ENCODE results near the gene AAR2.

The AAR2 gene, protein sequence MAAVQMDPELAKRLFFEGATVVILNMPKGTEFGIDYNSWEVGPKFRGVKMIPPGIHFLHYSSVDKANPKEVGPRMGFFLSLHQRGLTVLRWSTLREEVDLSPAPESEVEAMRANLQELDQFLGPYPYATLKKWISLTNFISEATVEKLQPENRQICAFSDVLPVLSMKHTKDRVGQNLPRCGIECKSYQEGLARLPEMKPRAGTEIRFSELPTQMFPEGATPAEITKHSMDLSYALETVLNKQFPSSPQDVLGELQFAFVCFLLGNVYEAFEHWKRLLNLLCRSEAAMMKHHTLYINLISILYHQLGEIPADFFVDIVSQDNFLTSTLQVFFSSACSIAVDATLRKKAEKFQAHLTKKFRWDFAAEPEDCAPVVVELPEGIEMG

GRCh38 chr20:36235892-36236785, at the start of gene AAR2:
Gene AAR2, plus strand, starts transcription at chr20:36236478. Its CDS starts 3,391 bp downstream, at chr20:36239869.
- DNase-seq, result peak; percentile 83

DNA sequence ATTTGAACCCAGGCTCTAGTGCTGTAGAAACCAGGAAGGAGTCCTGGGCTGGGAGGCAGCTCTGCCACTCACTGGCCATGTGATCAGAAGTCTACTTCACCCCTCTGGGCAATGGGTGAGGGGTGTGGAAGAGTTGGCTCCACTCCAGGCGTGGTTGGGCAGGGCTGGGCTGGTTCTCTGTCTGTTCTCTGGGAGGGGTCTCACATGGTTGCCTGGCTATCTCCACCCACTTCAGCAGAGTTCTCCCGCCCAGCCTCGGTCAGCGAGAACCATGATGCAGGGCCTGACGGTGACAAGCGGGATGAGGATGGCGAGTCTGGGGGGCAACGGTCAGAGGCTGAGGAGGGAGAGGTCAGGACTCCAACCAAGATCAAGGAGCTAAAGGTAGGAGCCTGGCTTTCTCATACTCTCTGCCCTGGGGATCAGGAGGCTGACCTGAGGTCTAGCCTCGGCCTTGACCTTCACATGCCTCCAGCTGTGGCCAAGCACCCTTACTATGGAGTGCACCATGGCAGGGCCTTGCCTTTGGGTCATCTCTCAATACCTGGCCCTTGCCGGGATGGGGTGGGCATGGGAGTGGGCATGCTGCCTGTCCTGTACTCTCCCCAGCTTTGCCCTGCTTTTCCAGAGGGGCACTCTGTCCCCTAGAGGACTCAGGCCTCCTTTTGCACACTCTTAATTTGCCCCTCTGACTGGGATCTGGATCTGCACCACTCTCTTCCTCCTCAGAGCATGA, 42.1 kb upstream of the AAR2 start:
- DNase-seq, result no peak

DNA sequence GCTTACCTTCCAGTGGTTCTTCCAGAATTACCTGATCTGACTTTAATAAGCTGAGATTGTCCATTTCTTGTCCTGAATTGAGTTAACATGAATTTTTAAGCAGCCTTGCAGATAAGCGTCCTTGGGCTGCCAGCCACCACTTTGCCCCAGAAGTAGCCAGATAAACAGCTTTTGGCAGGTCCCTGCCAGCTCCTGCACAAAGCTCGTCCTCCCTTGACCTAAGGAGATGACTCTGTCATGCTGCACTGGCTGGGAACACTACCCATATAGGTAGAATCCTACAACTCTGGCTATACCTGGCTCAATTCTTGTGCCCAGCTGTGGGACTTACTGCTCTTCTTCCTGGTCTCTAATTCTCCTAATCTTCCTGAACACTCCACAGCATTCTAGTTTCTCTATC, 39.6 kb upstream of the AAR2 start:
- DNase-seq, result no peak

GRCh38 chr20:36197271-36197670, 39.0 kb upstream of the AAR2 start:
- DNase-seq, result no peak

GRCh38 chr20:36199345-36200257, 36.7 kb upstream of the AAR2 start:
- peak; percentile 69 for DNase-seq

DNA sequence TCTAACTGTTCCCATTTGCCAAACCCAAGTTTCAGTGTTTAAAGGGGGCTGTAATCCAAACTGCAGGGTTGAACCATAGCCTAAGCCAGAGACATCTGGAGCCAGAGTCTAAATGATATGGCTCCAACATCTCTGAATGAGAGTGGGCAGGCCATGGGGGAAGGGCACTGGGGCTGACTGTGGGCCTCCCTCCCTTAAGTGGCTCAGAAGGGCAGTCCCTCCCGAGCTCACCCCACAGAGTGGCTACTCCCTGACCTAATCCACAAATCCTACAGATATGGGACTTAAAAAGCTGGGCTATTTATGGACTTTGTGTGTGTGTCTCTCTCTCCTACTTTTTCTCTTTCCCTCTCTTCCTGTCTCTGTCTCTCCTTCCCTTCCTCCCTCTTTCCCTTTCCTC, 35.8 kb upstream of the AAR2 start:
- no peak for DNase-seq

DNA sequence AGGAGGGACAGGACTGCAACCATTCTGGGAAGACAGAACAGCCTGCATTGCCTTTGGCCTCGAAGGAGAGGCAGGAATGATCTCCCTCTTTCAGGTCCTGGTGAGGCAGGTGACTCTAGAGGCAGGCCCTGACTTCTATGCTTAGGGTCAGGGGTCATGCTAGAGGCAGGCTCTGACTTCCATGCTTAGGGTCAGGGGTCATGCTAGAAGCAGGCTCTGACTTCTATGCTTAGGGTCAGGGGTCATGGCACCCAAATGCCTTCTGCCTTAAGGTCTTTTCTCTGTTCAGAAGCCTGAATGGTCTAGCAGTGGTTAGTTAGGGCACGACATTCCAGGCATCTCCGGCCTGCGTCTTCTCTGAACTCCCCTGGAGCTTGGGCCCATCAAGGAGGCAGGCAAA, 35.1 kb upstream of the AAR2 start:
- DNase-seq, result no peak

DNA sequence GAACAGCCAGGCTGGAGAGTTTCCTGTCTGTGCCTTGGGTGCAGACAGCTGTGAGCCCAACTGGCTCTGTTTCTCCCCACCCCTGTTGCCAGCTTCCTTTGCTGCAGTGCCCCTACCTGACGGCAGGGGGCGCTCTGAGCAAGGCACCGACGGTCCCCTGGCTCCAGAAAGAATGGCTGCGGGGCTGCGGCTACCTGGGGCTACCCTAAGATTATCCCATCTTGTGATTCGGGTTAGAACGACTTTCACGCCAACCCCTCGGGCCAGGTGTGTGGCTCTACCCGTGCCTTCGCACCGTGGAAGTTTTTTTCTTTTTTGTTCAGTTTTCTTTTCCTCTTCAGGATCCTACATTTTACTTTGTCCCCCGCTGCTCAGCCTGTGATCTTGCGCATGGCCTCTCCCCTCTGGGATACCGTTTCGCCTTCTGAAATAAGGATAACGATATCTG, 33.4 kb upstream of the AAR2 start:
- DNase-seq, result peak; percentile 52

- no peak for DNase-seq
Observed at GRCh38 chr20:36203861-36204260, 32.4 kb upstream of the AAR2 start.

DNA sequence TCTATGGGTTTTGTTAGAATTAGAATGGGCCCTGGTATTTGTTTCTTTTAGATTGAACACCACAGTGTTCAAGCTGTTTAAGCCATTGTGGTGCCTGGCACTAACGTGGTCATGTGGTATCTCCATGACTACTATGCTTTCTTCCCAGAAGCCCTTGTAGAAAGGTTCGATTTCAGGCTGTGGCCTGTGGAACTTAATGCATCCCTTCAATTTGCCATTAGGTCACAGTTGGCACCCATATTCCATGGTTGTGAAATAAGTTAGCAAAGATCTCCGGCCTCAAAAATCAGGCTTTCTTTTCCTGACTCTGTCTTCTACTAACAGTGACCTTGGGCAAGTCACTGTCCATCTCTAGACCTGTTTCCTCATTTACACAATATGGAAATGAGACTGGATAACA, 31.3 kb upstream of the AAR2 start:
- DNase-seq, result no peak

DNA sequence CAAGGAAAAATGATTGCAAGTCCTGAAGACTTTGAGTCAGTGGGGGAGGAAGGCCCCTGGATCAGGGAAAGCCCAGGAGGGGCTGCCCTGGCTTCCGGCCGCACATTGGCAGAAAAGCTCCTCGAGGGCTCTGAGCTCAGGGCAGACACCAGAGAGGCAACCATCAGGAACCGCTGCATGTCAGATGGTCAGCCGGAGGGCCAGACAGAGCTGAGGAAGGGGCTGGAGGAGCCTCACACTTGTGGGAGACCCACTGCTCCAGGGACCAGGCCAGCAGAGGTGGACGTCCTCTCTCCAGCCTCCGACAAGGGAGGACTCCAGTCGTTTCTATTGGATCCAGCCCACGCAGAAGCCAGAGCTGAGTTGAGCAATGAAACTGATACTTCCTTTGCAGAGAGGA, 30.2 kb upstream of the AAR2 start:
- DNase-seq, result no peak

DNA sequence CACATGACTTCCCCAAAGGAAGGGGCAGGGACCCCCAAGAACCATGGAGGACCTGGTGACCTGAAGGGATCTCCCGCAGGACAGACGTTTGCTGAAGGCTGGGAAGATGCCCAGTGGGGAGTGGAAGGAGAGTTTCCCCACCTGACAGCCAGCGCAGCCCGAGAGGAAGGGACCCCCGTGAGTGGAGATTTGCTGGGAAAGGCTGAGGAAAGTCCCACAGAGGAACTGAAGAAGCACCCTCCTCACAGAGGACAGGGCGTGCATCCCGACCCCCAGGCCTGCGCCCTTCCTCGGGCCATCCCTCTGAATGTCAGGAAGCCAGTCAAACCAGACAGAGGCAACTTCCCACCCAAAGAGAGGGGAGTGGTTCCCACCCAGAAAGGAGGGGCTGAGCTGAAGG, 29.6 kb upstream of the AAR2 start:
- no peak for DNase-seq

- DNase-seq, result no peak
Observed at GRCh38 chr20:36207602-36208001, 28.7 kb upstream of the AAR2 start.

DNA sequence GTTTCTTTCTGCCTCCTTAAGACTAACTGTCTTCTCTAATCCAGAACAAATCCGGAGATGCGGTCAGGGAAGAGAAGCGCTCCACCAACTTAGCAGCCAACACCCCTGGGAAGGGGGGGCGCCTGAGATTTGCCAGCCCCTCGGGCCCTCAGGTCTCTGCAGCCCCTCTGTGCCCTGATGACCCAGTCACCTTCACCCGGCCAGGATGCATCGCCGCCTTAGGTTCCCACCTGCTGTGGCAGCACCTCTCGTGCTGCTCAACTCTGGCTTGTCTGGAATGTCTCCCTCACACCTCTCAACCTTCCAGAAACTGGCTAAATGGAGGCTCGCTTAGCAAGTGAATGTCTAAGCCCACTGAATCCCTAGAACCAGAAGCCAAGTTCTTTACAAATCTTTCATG, 28.0 kb upstream of the AAR2 start:
- DNase-seq, result no peak

DNA sequence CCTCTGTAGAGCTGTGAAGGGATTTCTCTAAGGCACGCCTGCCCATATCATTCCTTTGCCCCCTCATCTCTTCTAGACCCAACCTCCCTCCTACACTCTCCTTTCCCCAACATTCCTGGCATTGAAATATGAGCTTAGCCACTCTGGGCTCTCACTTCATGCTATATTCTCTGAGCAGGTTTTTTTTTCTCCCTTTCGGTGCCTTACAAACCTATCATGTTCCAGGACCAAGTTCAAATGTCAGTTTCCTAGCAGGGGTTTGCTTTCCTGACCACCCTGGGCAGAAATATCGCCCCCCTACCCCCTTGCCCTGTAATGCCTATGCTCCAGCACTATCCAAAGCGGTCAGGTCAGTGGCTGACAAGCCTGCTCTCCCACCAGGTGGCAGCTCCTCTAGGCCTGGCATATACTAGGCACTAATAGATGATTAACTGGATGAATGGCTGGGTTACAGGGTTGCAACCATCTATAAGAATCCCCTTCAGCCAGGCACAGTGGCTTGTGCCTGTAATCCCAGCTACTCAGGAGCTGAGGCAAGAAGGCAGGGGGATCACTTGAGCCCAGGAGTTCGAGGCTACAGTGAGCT, 25.7 kb upstream of the AAR2 start:
- no peak for DNase-seq

GRCh38 chr20:36213362-36213761, 22.9 kb upstream of the AAR2 start:
- no peak for DNase-seq

- DNase-seq, result peak; percentile 45
Observed at GRCh38 chr20:36214684-36215256, 21.5 kb upstream of the AAR2 start.

GRCh38 chr20:36215778-36216177, 20.5 kb upstream of the AAR2 start:
- DNase-seq, result no peak

DNA sequence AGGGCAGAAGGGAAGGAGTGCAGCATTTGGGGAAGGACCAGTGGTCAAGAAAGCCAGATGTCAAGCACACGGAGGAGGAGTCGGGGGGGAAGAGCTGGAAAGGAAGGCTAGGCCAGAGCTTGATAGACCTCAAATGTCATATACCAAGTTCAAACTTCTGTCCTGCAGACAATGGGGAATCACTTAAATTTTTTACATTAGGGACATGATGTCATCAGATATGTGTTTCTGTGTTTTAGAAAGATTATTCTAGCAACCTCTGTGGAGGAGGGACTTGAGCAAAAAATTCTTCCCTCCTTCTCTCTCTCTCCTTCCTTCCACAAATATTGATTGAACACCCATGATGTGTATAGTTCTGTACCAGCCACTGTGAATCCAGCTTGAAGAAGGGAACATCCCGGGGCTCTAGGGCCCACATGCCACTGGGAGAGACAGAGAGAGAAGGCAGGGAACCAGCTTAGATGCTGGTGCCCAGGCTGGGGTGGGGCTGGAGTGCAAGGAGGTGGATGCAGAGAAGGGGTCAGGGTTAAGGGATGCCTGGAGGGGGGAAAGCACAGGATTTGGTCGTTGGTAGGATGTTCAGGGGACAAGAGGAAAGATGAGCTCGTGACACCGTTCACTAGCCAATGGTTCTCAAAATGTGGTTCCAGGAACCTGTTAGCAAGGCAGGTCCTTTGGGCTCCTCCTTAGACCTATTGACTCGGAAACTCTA, 19.8 kb upstream of the AAR2 start:
- no peak for DNase-seq

GRCh38 chr20:36217226-36217625, 19.1 kb upstream of the AAR2 start:
- no peak for DNase-seq

All from hematopoietic multipotent progenitor cell treated with erythropoietin and hydrocortisone succinate and interleukin-3 and kit ligand, for 8 days (in vitro differentiated cells).